RWPE2 (cell line): Measurements from ENCODE around the gene ENDOU.
"Not testable (repeated sequence)": the region's sequence is repeated elsewhere in the genome, so short reads cannot be mapped to it uniquely, and the experiment has no call there.

ENCODE experiments used
- ATAC-seq: fragments of 200-7000 bp; cut with Tn5 transposase; 3 replicates; pipeline ENCODE4 v1.9.1; 2021; ENCODE audit warnings: low read depth
- DNase-seq: peaks from one replicate; pipeline ENCODE4 v3.0.0-alpha.2; 2020; ENCODE audit warnings: low spot score
- H3K27ac ChIP-seq: fragments of 450-650 bp; 2 replicates; pipeline ENCODE4 v1.5.1; 2017; ENCODE audit warnings: mild to moderate bottlenecking; ENCODE audit not compliant: poor library complexity, severe bottlenecking
- H3K27me3 ChIP-seq: fragments of 250-450 bp; sonication (Bioruptor Pico); 2 replicates; pipeline ENCODE4 v1.5.1; 2021; ENCODE audit warnings: mild to moderate bottlenecking, moderate library complexity; ENCODE audit not compliant: insufficient read depth, poor library complexity, severe bottlenecking
- H3K36me3 ChIP-seq: fragments of 250-450 bp; sonication (Bioruptor Pico); 2 replicates; pipeline ENCODE4 v1.5.1; 2020; ENCODE audit warnings: low read depth, mild to moderate bottlenecking, moderate library complexity
- H3K4me1 ChIP-seq: fragments of 250-450 bp; sonication (Bioruptor Pico); 2 replicates; pipeline ENCODE4 v1.5.1; 2021; ENCODE audit warnings: mild to moderate bottlenecking, moderate library complexity; ENCODE audit not compliant: insufficient read depth, poor library complexity, severe bottlenecking
- H3K4me3 ChIP-seq: fragments of 250-450 bp; sonication (Bioruptor Pico); 2 replicates; pipeline ENCODE4 v1.5.1; 2021; ENCODE audit warnings: mild to moderate bottlenecking, moderate library complexity; ENCODE audit not compliant: severe bottlenecking
- H3K9me3 ChIP-seq: fragments of 250-450 bp; sonication (Bioruptor Pico); 2 replicates; pipeline ENCODE4 v1.5.1; 2021; ENCODE audit warnings: mild to moderate bottlenecking, moderate library complexity; ENCODE audit not compliant: severe bottlenecking
- TF ChIP-seq, protein P1 (sequence below): fragments of 450-650 bp; IDR thresholded peaks from one replicate; pipeline ENCODE4 v1.5.1; 2017; ENCODE audit warnings: mild to moderate bottlenecking, moderate library complexity; ENCODE audit not compliant: poor library complexity, severe bottlenecking

Gene ENDOU

DNA sequence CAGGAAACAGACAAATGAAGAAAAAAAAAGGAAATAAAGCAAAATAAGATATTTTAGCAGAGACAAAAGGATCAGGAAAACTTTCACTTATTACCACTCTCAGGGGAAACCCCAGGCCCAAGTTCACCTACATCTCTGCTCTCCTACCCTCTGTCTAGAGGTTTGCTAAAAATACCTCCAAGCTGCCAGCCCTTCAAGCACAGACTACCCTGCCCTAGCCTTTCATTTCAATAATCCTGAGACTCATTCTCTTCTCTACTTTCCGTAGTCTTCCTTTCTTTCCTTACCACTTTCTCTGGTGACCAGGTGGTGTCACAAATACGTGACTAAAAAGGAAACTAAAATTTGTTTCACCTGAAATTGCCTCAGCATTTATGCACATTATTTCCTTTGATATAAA is 53.2 kb downstream of the ENDOU start:
- Histone ChIP-seq H3K36me3 (peaks cover 46% of the 10 kb centered on the region), H3K4me1 (no peaks in the 10 kb centered on the region), H3K27me3 (no peaks in the 10 kb centered on the region), H3K4me3 (no peak overlapping the region), H3K9me3 (no peaks in the 10 kb centered on the region), H3K27ac (no peak overlapping the region)
- TF ChIP-seq, protein P1, sequence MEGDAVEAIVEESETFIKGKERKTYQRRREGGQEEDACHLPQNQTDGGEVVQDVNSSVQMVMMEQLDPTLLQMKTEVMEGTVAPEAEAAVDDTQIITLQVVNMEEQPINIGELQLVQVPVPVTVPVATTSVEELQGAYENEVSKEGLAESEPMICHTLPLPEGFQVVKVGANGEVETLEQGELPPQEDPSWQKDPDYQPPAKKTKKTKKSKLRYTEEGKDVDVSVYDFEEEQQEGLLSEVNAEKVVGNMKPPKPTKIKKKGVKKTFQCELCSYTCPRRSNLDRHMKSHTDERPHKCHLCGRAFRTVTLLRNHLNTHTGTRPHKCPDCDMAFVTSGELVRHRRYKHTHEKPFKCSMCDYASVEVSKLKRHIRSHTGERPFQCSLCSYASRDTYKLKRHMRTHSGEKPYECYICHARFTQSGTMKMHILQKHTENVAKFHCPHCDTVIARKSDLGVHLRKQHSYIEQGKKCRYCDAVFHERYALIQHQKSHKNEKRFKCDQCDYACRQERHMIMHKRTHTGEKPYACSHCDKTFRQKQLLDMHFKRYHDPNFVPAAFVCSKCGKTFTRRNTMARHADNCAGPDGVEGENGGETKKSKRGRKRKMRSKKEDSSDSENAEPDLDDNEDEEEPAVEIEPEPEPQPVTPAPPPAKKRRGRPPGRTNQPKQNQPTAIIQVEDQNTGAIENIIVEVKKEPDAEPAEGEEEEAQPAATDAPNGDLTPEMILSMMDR = no peak
- ATAC-seq (no peak), DNase-seq (no peak)

DNA sequence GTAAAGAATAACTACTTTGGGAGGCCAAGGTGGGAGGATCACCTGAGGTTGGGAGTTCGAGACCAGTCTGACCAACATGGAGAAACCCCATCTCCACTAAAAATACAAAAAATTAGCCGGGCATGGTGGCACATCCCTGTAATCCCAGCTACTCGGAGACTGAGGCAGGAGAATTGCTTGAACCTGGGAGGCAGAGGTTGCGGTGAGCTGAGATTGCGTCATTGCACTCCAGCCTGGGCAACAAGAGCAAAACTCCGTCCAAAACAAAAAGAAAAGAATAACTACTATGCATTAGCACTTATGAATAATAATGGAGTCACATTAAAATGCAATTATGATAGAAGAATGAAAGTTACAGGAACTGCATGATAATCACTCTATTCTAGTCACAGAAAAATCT is 57.4 kb downstream of the ENDOU start:
- not testable (repeated sequence) for ATAC-seq, H3K27ac ChIP-seq, DNase-seq, H3K4me1 ChIP-seq, H3K4me3 ChIP-seq, H3K9me3 ChIP-seq, H3K27me3 ChIP-seq
- peaks cover 70% of the 10 kb centered on the region for H3K36me3 ChIP-seq
